ENCODE results near the gene CEP164. TPM values are rescaled to one million over a fixed set of nuclear protein-coding genes. Genes with fewer than 3 reads are reported as not detected.

CEP164 gene
- total RNA-seq, 4 donors from 2014 or later = 10.0 to 20.2 (median 15.4) TPM

- peaks cover 0 to 25% (median 4%) of the 10 kb centered on the region in 4 donors for H3K36me3 ChIP-seq
Measured at GRCh38 chr11:117366875-117367274, 39.2 kb downstream of the CEP164 start.

GRCh38 chr11:117369534-117369933, 41.9 kb downstream of the CEP164 start:
- Histone ChIP-seq H3K4me3 (no peak overlapping the region), H3K4me1 (no peaks in the 10 kb centered on the region), H3K36me3 (peaks cover 0 to 17% (median 4%) of the 10 kb centered on the region in 4 donors), H3K27me3 (no peaks in the 10 kb centered on the region), H3K27ac (no peak overlapping the region), H3K9me3 (no peaks in the 10 kb centered on the region)
- in situ Hi-C loops (cut with MboI; ENCODE audit: low pct_ligation_motif_present in 1 of 4, low pct_unique_long_range_greater_than_20kb in 1 of 4, low sequenced_read_pairs in 3 of 4) = no loop called here
- DNase-seq = no peak
- intact Hi-C loops (cut with DNase I; ENCODE audit: low total_unique reads) = no loop called here
- WGBS, 2 donors (ENCODE audit: low coverage in 1 of 2) = 94% methylated on average over 1 of the region's 1 CpG; no CpG with 5 or more reads in 1 of the 2 donors
- no peak for TF ChIP-seq POLR2AphosphoS5 (IDR thresholded peaks at IDR 0.05)
- no peak for TF ChIP-seq POLR2A (IDR thresholded peaks at IDR 0.05)
- no peak for TF ChIP-seq EP300 (IDR thresholded peaks at IDR 0.05; ENCODE audit: low read depth)
- TF ChIP-seq CTCF (IDR thresholded peaks at IDR 0.05) = no peak

More at GRCh38 chr11:117366875-117367274, 39.2 kb downstream of the CEP164 start:
- H3K27me3 ChIP-seq = no peaks in the 10 kb centered on the region
- 84% methylated on average over 2 of the region's 2 CpGs; no CpG with 5 or more reads in 1 of the 2 donors for WGBS, 2 donors (ENCODE audit: low coverage in 1 of 2)
- H3K9me3 ChIP-seq = no peaks in the 10 kb centered on the region
- TF ChIP-seq CTCF (IDR thresholded peaks at IDR 0.05) = no peak
- intact Hi-C loops (cut with DNase I; ENCODE audit: low total_unique reads) = no loop called here
- no peaks in the 10 kb centered on the region for H3K4me1 ChIP-seq
- no peak overlapping the region for H3K4me3 ChIP-seq
- H3K27ac ChIP-seq = no peak overlapping the region
- no peak for DNase-seq
- in situ Hi-C loops (cut with MboI; ENCODE audit: low pct_ligation_motif_present in 1 of 4, low pct_unique_long_range_greater_than_20kb in 1 of 4, low sequenced_read_pairs in 3 of 4) = no loop called here

- in situ Hi-C loops (cut with MboI; ENCODE audit: low pct_ligation_motif_present in 1 of 4, low pct_unique_long_range_greater_than_20kb in 1 of 4, low sequenced_read_pairs in 3 of 4) (no loop called here), intact Hi-C loops (cut with DNase I; ENCODE audit: low total_unique reads) (no loop called here)
- H3K9me3 ChIP-seq = no peaks in the 10 kb centered on the region
- H3K4me1 ChIP-seq = no peaks in the 10 kb centered on the region
- H3K27ac ChIP-seq = no peak overlapping the region
- peaks cover 0 to 17% (median 5%) of the 10 kb centered on the region in 4 donors for H3K36me3 ChIP-seq
- no peak for DNase-seq
- 91% methylated on average over 4 of the region's 4 CpGs; no CpG with 5 or more reads in 1 of the 2 donors for WGBS, 2 donors (ENCODE audit: low coverage in 1 of 2)
- no peaks in the 10 kb centered on the region for H3K27me3 ChIP-seq
- no peak overlapping the region for H3K4me3 ChIP-seq
- TF ChIP-seq POLR2AphosphoS5 (IDR thresholded peaks at IDR 0.05) = no peak
- TF ChIP-seq POLR2A (IDR thresholded peaks at IDR 0.05) = no peak
- no peak for TF ChIP-seq CTCF (IDR thresholded peaks at IDR 0.05)
- no peak for TF ChIP-seq EP300 (IDR thresholded peaks at IDR 0.05; ENCODE audit: low read depth)
Measured at GRCh38 chr11:117371453-117371852, 43.8 kb downstream of the CEP164 start.

GRCh38 chr11:117374316-117375055, 46.8 kb downstream of the CEP164 start:
- WGBS, 2 donors (ENCODE audit: low coverage in 1 of 2) = 93 to 100% methylated on average over 1 to 8 of the region's 8 CpGs
- no peaks in the 10 kb centered on the region for H3K4me1 ChIP-seq
- in situ Hi-C loops (cut with MboI; ENCODE audit: low pct_ligation_motif_present in 1 of 4, low pct_unique_long_range_greater_than_20kb in 1 of 4, low sequenced_read_pairs in 3 of 4) (no loop called here), intact Hi-C loops (cut with DNase I; ENCODE audit: low total_unique reads) (no loop called here)
- H3K27me3 ChIP-seq = no peaks in the 10 kb centered on the region
- H3K36me3 ChIP-seq = peaks cover 0 to 11% (median 5%) of the 10 kb centered on the region in 4 donors
- H3K4me3 ChIP-seq = no peak overlapping the region
- TF ChIP-seq POLR2A (IDR thresholded peaks at IDR 0.05) (no peak), POLR2AphosphoS5 (IDR thresholded peaks at IDR 0.05) (no peak), EP300 (IDR thresholded peaks at IDR 0.05; ENCODE audit: low read depth) (no peak), CTCF (IDR thresholded peaks at IDR 0.05) (no peak)
- DNase-seq = no peak
- H3K27ac ChIP-seq = no peak overlapping the region
- H3K9me3 ChIP-seq = no peaks in the 10 kb centered on the region

All from transverse colon (tissue), 4 donors.